Keratinocyte (primary cell): Measurements from ENCODE around the gene MAGI2. TPM values are rescaled to one million over a fixed set of nuclear protein-coding genes. Genes with fewer than 3 reads are reported as not detected.

Experiments
- DNase-seq: peaks from one replicate; pipeline ENCODE4 v3.0.0-alpha.2; 2011; ENCODE audit warnings: low read depth, missing footprints, low spot score
- FAIRE-seq: peaks from 2 replicates; lab custom pipeline; 2011; peaks lifted over from hg19 to GRCh38; lab: Jason Lieb, UNC
- H2AFZ ChIP-seq: 2 replicates; pipeline ENCODE4 v1.6.0; 2012; ENCODE audit warnings: low read length, control low read depth, inconsistent platforms; ENCODE audit not compliant: control insufficient read depth
- H3K27ac ChIP-seq: 2 replicates; pipeline ENCODE4 v1.5.1; 2011; ENCODE audit warnings: low read length; ENCODE audit not compliant: control insufficient read depth, insufficient read depth
- H3K27me3 ChIP-seq: 3 replicates; pipeline ENCODE4 v1.6.0; 2011; ENCODE audit warnings: low read length; ENCODE audit not compliant: control insufficient read depth, insufficient read depth; ENCODE audit errors: extremely low read depth
- H3K36me3 ChIP-seq, 2 experiments: 2 replicates in 1 of 2; 3 replicates in 1 of 2; pipeline ENCODE4 v1.5.1; 2011; ENCODE audit warnings: low read length in 2 of 2, mild to moderate bottlenecking in 1 of 2; ENCODE audit not compliant: control insufficient read depth in 2 of 2, insufficient read depth in 2 of 2; ENCODE audit errors: extremely low read depth in 1 of 2
- H3K4me1 ChIP-seq: 3 replicates; pipeline ENCODE4 v1.5.1; 2011; ENCODE audit warnings: low read length; ENCODE audit not compliant: control insufficient read depth, insufficient read depth; ENCODE audit errors: extremely low read depth
- H3K4me2 ChIP-seq: 3 replicates; pipeline ENCODE4 v1.6.0; 2011; ENCODE audit warnings: low read depth, low read length; ENCODE audit not compliant: control insufficient read depth, insufficient read depth; ENCODE audit errors: extremely low read depth
- H3K4me3 ChIP-seq, 3 experiments: fragments of 200-600 bp in 1 of 3; sonication (generic) in 1 of 3; 2 replicates in 2 of 3; 3 replicates in 1 of 3; pipeline ENCODE4 v1.5.1; 2011 to 2016; ENCODE audit warnings: low read length in 3 of 3, mild to moderate bottlenecking in 3 of 3, control low read depth in 2 of 3, inconsistent platforms in 1 of 3, low read depth in 1 of 3, mixed read lengths in 1 of 3, mixed run types in 1 of 3, moderate library complexity in 1 of 3; ENCODE audit not compliant: control insufficient read depth in 2 of 3, insufficient read depth in 2 of 3; ENCODE audit errors: extremely low read depth in 1 of 3
- H3K79me2 ChIP-seq: 2 replicates; pipeline ENCODE4 v1.6.0; 2012; ENCODE audit warnings: low read length; ENCODE audit not compliant: control insufficient read depth, insufficient read depth
- H3K9ac ChIP-seq: 3 replicates; pipeline ENCODE4 v1.6.0; 2011; ENCODE audit warnings: low read length; ENCODE audit not compliant: control insufficient read depth, insufficient read depth; ENCODE audit errors: extremely low read depth
- H3K9me1 ChIP-seq: 3 replicates; pipeline ENCODE4 v1.6.0; 2011; ENCODE audit warnings: low read length; ENCODE audit not compliant: control insufficient read depth, insufficient read depth; ENCODE audit errors: extremely low read depth
- H3K9me3 ChIP-seq: 2 replicates; pipeline ENCODE4 v1.5.1; 2012; ENCODE audit warnings: low read depth, low read length; ENCODE audit not compliant: control insufficient read depth
- H4K20me1 ChIP-seq: 3 replicates; pipeline ENCODE4 v1.6.0; 2011; ENCODE audit warnings: low read length; ENCODE audit not compliant: control insufficient read depth, insufficient read depth; ENCODE audit errors: extremely low read depth
- EZH2 ChIP-seq: IDR thresholded peaks from one replicate; pipeline ENCODE4 v1.6.1; 2012; ENCODE audit warnings: inconsistent platforms, mild to moderate bottlenecking, low read length, moderate library complexity
- dilution Hi-C: fragments of 300-500 bp; cut with MboI; formaldehyde crosslinking; loops from one replicate; pipeline ENCODE4 v1.7.0; 2020; ENCODE audit warnings: low sequenced_read_pairs; ENCODE audit not compliant: extremely low pct_ligation_motif_present
- polyA plus RNA-seq, 5 experiments: library from polyadenylated mRNA; depleted of rRNA in 3 of 5; stranded (reverse) in 3 of 5; stranded (forward) in 1 of 5; unstranded in 1 of 5; fragments of >200 nt; gene quantifications; 1 replicate in 1 of 5; 2 replicates in 3 of 5; 3 replicates in 1 of 5; pipeline versions ENCODE4 v1.2.1 to v1.2.3, GENCODE V29; 2011 to 2012; ENCODE audit warnings: missing spikeins in 2 of 5, low read depth in 1 of 5, low replicate concordance in 1 of 5
- TF ChIP-seq, protein P1 (sequence below), 3 experiments: IDR thresholded peaks in 1 of 3; conservative IDR thresholded peaks in 1 of 3; optimal IDR thresholded peaks in 1 of 3; 2 replicates in 2 of 3; 3 replicates in 1 of 3; pipeline versions ENCODE3 to v1.5.1; 2011; ENCODE audit warnings: low read length in 3 of 3, mild to moderate bottlenecking in 3 of 3, moderate library complexity in 2 of 3, control low read depth in 1 of 3, inconsistent platforms in 1 of 3; ENCODE audit not compliant: insufficient read depth in 2 of 3; ENCODE audit errors: extremely low read depth in 1 of 3

Gene MAGI2
- polyA plus RNA-seq, 1 donor (not counting 4 experiments of a cell fraction or from before 2014, with no cell fraction given), result 0.07 TPM

DNA sequence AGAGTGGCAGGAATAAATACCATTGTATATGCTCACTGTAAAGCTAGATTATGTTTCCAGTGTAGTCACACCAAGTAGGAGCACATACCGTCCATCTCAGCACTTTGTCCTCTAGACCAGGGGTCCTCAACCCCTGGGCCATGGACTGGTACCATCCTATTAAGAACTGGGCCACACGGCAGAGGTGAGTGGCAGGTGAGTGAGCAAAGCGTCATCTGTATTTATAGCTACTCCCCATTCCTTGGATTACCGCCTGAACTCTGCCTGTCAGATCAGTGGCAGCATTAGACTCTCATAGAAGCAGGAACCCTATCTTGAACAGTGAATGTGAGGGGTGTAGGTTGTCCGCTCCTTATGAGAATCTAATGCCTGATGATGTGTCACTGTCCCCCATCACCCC is 735.3 kb downstream of the MAGI2 start:
- Histone ChIP-seq H2AFZ (no peak overlapping the region), H3K9me3 (no peaks in the 10 kb centered on the region), H3K79me2 (no peaks in the 10 kb centered on the region), H3K9ac (no peak overlapping the region), H3K27ac (no peak overlapping the region), H3K4me2 (no peak overlapping the region), H3K27me3 (no peaks in the 10 kb centered on the region), H3K4me1 (no peaks in the 10 kb centered on the region), H3K36me3 (no peaks in the 10 kb centered on the region), H3K4me3 (no peak overlapping the region), H4K20me1 (no peaks in the 10 kb centered on the region), H3K9me1 (no peaks in the 10 kb centered on the region)
- DNase-seq, result no peak
- TF ChIP-seq EZH2, result no peak
- TF ChIP-seq, protein P1, sequence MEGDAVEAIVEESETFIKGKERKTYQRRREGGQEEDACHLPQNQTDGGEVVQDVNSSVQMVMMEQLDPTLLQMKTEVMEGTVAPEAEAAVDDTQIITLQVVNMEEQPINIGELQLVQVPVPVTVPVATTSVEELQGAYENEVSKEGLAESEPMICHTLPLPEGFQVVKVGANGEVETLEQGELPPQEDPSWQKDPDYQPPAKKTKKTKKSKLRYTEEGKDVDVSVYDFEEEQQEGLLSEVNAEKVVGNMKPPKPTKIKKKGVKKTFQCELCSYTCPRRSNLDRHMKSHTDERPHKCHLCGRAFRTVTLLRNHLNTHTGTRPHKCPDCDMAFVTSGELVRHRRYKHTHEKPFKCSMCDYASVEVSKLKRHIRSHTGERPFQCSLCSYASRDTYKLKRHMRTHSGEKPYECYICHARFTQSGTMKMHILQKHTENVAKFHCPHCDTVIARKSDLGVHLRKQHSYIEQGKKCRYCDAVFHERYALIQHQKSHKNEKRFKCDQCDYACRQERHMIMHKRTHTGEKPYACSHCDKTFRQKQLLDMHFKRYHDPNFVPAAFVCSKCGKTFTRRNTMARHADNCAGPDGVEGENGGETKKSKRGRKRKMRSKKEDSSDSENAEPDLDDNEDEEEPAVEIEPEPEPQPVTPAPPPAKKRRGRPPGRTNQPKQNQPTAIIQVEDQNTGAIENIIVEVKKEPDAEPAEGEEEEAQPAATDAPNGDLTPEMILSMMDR (optimal IDR thresholded peaks at IDR 0.05 in 1 of 3, IDR thresholded peaks at IDR 0.05 in 1 of 3, conservative IDR thresholded peaks at IDR 0.05 in 1 of 3; ENCODE audit: extremely low read depth in 1 of 3, insufficient read depth in 2 of 3, low read length in 3 of 3), result no peak
- FAIRE-seq, result no peak
- dilution Hi-C loops, result no loop called here

- Histone ChIP-seq H3K9me1 (no peaks in the 10 kb centered on the region), H3K9me3 (no peaks in the 10 kb centered on the region), H3K36me3 (no peaks in the 10 kb centered on the region), H2AFZ (no peak overlapping the region), H3K27me3 (no peaks in the 10 kb centered on the region), H3K9ac (no peak overlapping the region), H4K20me1 (no peaks in the 10 kb centered on the region), H3K4me1 (no peaks in the 10 kb centered on the region), H3K27ac (no peak overlapping the region), H3K79me2 (no peaks in the 10 kb centered on the region), H3K4me3 (no peak overlapping the region), H3K4me2 (no peak overlapping the region)
- DNase-seq, result no peak
- dilution Hi-C loops, result no loop called here
- no peak for FAIRE-seq
- TF ChIP-seq, protein P1 (optimal IDR thresholded peaks at IDR 0.05 in 1 of 3, IDR thresholded peaks at IDR 0.05 in 1 of 3, conservative IDR thresholded peaks at IDR 0.05 in 1 of 3; ENCODE audit: extremely low read depth in 1 of 3, insufficient read depth in 2 of 3, low read length in 3 of 3), result no peak
- no peak for TF ChIP-seq EZH2
These were observed 736.6 kb downstream of the MAGI2 start for GRCh38 chr7:78716876-78717275.
